GM18861 (cell line): ENCODE results near the gene GPR89A.
"Not testable (repeated sequence)": the region's sequence is repeated elsewhere in the genome, so short reads cannot be mapped to it uniquely, and the experiment has no call there.

ENCODE experiments used
- ATAC-seq: cut with Tn5 transposase; IDR thresholded peaks from one replicate; pipeline ENCODE4 v1.9.1; 2021; ENCODE audit not compliant: unreplicated experiment

GPR89A gene

GRCh38 chr1:145684858-145685257, 77.1 kb downstream of the GPR89A start:
- not testable (repeated sequence) for ATAC-seq

- not testable (repeated sequence) for ATAC-seq
Observed at GRCh38 chr1:145686078-145686477, 78.3 kb downstream of the GPR89A start.

- no peak for ATAC-seq
Observed at GRCh38 chr1:145688328-145688727, 80.5 kb downstream of the GPR89A start.

GRCh38 chr1:145688924-145689323, 81.1 kb downstream of the GPR89A start:
- ATAC-seq = no peak

GRCh38 chr1:145689922-145690321, 82.1 kb downstream of the GPR89A start:
- no peak for ATAC-seq

GRCh38 chr1:145690587-145691558, 83.1 kb downstream of the GPR89A start:
- ATAC-seq = no peak

- no peak for ATAC-seq
Observed at GRCh38 chr1:145692785-145693443, 85.1 kb downstream of the GPR89A start.

- ATAC-seq = no peak
Observed at GRCh38 chr1:145695821-145696629, 88.2 kb downstream of the GPR89A start.

GRCh38 chr1:145696630-145696960, 88.8 kb downstream of the GPR89A start:
- no peak for ATAC-seq

GRCh38 chr1:145701306-145701862, 93.6 kb downstream of the GPR89A start:
- ATAC-seq = no peak

GRCh38 chr1:145702052-145702451, 94.3 kb downstream of the GPR89A start:
- no peak for ATAC-seq

GRCh38 chr1:145702826-145703225, 95.0 kb downstream of the GPR89A start:
- no peak for ATAC-seq

GRCh38 chr1:145705622-145706021, 97.8 kb downstream of the GPR89A start:
- ATAC-seq = no peak

GRCh38 chr1:145706086-145706664, 98.4 kb downstream of the GPR89A start:
- no peak for ATAC-seq

GRCh38 chr1:145707183-145707867, 99.5 kb downstream of the GPR89A start, which contains the start of gene PDZK1:
Gene PDZK1, minus strand, starts transcription at chr1:145707368. Its CDS starts 19,347 bp downstream, at chr1:145688021.
- no peak for ATAC-seq

- no peak for ATAC-seq
Observed at GRCh38 chr1:145708063-145708462, 100.3 kb downstream of the GPR89A start.

- no peak for ATAC-seq
Observed at GRCh38 chr1:145710291-145711027, 102.7 kb downstream of the GPR89A start.

GRCh38 chr1:145711213-145711651, 103.4 kb downstream of the GPR89A start:
- ATAC-seq = no peak

- no peak for ATAC-seq
Observed at GRCh38 chr1:145714524-145715111, 106.8 kb downstream of the GPR89A start.
